HG02943 (cell line): Measurements from ENCODE around the gene NCKAP5.

Experiments
- ATAC-seq: cut with Tn5 transposase; IDR thresholded peaks from one replicate; pipeline ENCODE4 v1.9.1; 2021; ENCODE audit warnings: mild to moderate bottlenecking, low read depth, moderate library complexity; ENCODE audit not compliant: unreplicated experiment

Gene NCKAP5

DNA sequence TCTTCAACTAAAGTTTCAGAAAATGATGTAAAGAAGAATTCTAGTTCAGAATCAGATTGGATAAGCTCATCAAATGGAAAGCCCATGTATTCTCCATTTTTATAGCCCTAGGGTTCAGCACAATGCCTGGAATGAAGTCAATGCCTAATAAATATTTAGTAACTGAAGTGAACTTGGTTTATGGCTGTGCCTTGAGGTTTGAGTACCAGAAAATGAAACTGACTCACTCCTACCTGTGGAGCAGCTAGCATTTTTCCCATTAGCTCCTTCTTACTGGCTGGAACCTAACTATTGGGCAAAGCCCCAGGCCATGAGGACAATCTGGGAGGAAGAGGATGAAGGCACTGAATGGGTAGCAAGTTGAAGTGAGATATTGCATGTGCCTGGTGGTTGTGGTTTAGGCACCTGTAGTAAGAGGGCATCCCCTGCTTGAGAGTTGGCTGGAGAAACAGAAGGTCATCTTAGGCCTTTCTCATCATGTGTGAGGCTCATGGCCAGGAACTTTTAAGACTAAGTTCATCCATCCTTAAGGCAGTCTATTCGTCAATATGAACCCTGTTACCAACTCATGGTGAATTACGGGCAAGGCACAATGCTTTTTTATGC lies 813.3 kb downstream of the NCKAP5 start:
- ATAC-seq: no peak

- ATAC-seq: no peak
Observed at GRCh38 chr2:132754392-132754791, 813.9 kb downstream of the NCKAP5 start.

DNA sequence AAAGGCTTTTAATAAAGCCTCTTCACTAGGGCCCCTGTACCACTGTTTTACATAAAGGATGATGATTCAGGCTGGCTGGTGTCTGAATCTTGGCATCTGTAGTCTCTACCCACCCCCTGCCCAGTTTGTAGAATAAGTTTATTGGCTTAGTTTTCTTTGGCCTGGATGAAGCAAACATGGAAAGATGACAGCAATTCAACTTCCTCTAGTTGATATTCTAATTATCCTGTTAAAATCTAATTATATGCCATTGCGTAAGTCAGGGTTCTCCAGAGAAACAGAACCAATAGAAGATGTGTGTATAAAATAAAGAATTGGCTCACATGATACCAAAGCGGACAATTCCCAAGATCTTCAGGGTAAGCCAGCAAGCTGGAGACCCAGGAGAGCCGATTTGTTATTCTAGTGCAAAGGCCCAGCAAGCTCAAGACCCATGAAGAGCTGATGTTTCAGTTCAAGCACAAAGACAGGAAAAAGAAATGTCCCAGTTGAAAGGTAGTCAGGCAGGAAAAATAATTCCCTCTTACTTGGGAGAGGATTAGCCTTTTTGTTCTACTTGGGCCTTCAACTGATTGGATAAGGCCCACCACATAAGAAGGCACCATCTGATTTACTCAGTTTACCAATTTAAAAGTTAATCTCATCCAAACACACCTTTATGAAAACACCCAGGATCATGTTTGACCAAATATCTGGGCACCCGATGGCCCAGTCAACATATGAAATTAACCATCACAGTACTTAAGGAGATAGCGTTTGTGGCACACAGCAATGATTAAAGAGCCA lies 815.6 kb downstream of the NCKAP5 start:
- no peak for ATAC-seq

GRCh38 chr2:132751836-132752235 lies 816.4 kb downstream of the NCKAP5 start:
- ATAC-seq: no peak

DNA sequence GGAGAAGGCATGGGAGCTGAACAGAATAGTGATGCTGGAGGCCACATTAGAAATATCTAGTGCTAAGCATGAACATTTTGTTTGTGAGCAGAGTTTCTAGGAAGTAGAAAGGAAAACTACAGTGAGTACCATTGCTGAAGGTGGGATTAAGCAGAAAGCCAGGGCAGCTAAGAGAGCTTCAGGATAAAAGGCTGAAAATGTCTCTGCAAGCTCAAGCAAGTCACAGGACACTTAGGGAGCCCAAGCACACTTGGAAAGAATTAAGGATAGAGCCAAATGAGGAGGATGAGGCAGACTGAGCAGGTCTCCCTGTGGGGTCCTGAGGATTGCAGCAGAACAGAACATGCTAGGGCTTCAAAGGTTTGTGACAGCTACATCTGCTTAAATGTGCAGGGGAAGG lies 817.7 kb downstream of the NCKAP5 start:
- no peak for ATAC-seq

DNA sequence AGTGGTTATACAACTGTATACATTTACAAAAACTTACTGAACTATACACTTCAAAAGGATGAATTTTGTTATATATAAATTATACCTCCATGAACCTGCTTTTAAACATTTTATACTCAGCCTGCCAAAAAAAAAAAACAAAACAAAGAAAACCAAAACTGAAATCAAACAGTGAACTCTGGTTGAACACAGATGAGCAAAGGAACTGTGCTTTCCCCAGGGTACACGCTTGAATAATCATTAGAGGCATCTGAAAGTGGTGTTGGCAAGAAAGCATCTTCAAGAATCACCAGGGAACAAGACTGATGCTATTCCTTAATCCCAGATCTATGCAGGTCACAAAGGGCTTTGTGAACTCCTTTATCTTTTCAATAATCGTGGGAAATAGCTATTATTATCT lies 821.2 kb downstream of the NCKAP5 start:
- ATAC-seq: no peak

GRCh38 chr2:132741754-132742153 lies 826.5 kb downstream of the NCKAP5 start:
- no peak for ATAC-seq

- no peak for ATAC-seq
Observed at GRCh38 chr2:132740081-132740720, 828.1 kb downstream of the NCKAP5 start.

DNA sequence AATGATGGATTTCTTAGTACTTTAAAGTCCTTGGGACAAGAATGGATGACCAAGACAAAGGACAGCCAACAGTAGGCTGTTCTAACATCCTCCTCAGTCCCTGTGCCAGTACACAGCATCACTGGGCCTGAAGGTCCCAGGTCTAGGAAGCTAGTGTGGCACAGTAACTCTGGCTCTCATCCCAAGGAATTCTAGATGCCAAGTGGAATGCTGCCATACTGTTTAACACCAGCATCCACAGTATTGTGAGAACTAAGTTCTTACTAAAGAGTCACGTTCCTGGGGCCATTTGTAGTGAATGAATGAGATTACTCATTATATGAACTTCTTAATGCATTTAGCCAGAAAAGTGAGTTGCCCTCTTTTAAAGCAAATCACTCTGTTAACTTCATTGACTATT lies 830.0 kb downstream of the NCKAP5 start:
- no peak for ATAC-seq

DNA sequence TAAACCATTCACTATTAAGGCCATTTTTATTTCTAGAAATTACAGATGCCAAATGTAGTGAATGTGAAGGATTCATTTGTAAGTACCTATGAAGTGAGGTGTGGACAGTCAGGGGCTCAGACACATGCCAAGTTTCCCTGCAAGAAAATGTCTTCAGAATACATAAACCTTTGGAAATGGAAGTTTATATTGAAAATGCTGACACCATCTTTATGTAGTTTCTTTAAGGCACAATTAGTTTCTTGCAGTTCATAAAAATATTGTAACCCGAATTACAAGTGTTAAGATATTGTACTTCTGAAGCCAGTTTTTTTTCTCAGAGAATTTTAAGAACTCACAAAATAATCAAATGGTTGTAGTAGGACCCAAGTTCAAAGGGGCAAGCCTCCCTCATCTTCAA lies 832.2 kb downstream of the NCKAP5 start:
- no peak for ATAC-seq

DNA sequence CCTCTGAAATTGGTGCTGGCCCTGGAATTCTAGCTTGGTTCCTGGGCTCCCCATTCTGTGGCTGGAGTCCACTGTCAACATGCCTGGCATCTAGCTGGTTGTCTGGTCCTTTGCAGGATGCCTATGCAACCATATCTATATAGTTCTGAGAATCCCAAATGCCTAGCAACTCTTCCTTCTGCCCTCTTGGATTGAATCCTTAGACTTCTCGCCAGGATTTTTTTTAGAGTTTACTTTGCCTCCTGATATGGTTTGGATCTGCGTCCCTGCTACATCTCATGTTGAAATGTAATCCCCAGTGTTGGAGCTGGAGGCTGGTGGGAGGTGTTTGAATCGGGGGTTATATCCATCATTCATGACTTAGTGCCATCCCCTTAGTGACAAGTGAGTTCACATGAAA lies 833.3 kb downstream of the NCKAP5 start:
- no peak for ATAC-seq

GRCh38 chr2:132733094-132733493 lies 835.2 kb downstream of the NCKAP5 start:
- no peak for ATAC-seq

- no peak for ATAC-seq
Observed at GRCh38 chr2:132732694-132733093, 835.6 kb downstream of the NCKAP5 start.

GRCh38 chr2:132731441-132731840 lies 836.8 kb downstream of the NCKAP5 start:
- ATAC-seq: no peak

GRCh38 chr2:132730611-132731010 lies 837.7 kb downstream of the NCKAP5 start:
- no peak for ATAC-seq

- no peak for ATAC-seq
Observed at GRCh38 chr2:132729522-132729921, 838.7 kb downstream of the NCKAP5 start.

GRCh38 chr2:132726155-132726554 lies 842.1 kb downstream of the NCKAP5 start:
- no peak for ATAC-seq

- ATAC-seq: no peak
Observed at GRCh38 chr2:132725748-132726147, 842.5 kb downstream of the NCKAP5 start.

- ATAC-seq: no peak
Observed at GRCh38 chr2:132725148-132725547, 843.1 kb downstream of the NCKAP5 start.

DNA sequence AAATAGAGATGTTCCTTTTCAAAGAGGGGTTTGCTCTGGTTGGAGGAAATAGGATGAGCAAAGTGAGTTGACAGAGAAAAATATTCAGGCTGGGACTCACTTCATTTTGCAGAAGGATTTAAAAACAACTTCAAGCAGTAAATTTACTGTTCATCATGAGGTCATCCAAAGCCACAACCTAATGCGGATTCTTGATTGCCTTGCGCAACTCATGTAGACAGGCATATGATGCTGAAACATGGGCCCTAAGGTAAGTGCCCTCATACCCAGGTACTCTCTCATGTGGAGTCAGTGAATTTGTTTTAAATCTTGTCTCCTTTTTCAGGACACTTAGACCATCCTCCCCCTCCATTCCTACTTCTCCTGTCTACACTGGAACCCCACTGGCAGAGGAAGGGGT lies 846.3 kb downstream of the NCKAP5 start:
- ATAC-seq: no peak

- no peak for ATAC-seq
Observed at GRCh38 chr2:132720393-132720792, 847.9 kb downstream of the NCKAP5 start.

DNA sequence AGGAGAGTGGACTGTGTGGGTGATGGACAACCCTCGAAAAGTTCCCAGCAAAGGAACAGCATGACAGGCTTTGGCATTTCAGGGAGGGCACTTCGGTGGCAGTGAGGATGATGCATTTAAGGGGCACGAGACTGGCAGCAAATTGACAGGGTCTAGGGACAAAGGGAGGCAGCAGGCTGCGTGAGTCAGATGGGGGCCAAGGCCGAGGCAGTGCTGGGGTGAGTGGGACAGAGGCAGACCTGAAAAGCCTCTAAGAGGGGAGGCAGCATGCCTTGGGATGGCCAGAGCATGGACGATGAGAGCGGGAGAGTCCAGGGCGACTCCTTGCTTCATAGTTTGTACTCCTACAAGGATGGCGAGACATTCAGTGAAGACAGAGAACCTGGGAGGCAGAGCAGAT lies 848.8 kb downstream of the NCKAP5 start:
- no peak for ATAC-seq
